ENCODE measurements around the gene USP26.
"Not testable (repeated sequence)": the region's sequence is repeated elsewhere in the genome, so short reads cannot be mapped to it uniquely, and the experiment has no call there.

USP26 gene

GRCh38 chrX:133083899-133084298, 13.0 kb downstream of the USP26 start:
- no peak for DNase-seq (ENCODE audit: low read depth)
- no peak overlapping the region for H3K4me3 ChIP-seq (ENCODE audit: low read length)
- TF ChIP-seq, protein P1, sequence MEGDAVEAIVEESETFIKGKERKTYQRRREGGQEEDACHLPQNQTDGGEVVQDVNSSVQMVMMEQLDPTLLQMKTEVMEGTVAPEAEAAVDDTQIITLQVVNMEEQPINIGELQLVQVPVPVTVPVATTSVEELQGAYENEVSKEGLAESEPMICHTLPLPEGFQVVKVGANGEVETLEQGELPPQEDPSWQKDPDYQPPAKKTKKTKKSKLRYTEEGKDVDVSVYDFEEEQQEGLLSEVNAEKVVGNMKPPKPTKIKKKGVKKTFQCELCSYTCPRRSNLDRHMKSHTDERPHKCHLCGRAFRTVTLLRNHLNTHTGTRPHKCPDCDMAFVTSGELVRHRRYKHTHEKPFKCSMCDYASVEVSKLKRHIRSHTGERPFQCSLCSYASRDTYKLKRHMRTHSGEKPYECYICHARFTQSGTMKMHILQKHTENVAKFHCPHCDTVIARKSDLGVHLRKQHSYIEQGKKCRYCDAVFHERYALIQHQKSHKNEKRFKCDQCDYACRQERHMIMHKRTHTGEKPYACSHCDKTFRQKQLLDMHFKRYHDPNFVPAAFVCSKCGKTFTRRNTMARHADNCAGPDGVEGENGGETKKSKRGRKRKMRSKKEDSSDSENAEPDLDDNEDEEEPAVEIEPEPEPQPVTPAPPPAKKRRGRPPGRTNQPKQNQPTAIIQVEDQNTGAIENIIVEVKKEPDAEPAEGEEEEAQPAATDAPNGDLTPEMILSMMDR (conservative IDR thresholded peaks at IDR 0.05; ENCODE audit: low read depth, low read length) = no peak

- H3K4me3 ChIP-seq (ENCODE audit: low read length) = no peak overlapping the region
- no peak for DNase-seq (ENCODE audit: low read depth)
- TF ChIP-seq, protein P1 (conservative IDR thresholded peaks at IDR 0.05; ENCODE audit: low read depth, low read length) = no peak
These were observed 14.9 kb downstream of the USP26 start for GRCh38 chrX:133081990-133082389.

DNA sequence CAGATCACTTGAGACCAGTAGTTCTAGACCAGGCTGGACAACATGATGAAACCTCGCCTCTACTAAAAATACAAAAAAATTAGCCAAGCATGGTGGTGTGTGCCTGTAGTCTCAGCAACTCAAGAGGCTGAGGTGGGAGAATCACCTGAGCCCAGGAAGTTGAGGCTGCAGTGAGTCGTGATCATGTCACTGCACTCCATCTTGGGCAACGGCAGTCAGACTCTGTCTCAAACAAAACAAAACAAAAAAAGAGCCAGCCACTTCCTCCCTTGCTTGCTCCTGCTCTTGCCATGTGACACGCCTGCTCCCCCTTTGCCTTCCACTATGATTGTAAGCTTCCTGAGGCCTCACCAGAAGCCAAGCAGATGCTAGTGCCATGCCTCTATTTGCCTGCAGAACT, 19.1 kb downstream of the USP26 start:
- DNase-seq (ENCODE audit: low read depth); H3K4me3 ChIP-seq (ENCODE audit: low read length): not testable (repeated sequence)

DNA sequence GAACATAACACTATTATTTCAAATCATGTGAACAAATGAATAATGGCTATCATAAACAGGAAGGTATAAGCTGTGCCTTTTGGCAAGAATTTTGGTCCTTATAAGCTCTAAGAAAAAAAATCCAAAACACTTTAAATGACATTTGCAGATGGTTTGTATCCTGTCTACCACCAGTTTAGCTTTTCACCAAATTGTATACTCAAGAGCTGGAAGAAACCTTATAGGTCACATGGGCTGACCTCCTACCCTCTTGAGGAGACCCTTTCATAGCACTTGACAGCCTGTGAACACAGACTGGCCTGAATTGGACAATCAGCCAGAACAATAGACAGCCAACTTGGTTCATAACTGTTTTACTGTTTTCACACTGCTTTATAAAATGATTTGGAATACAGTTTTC, 24.3 kb downstream of the USP26 start:
- H3K4me3 ChIP-seq (ENCODE audit: low read length) = no peak overlapping the region
- TF ChIP-seq, protein P1 (conservative IDR thresholded peaks at IDR 0.05; ENCODE audit: low read depth, low read length) = no peak
- no peak for DNase-seq (ENCODE audit: low read depth)

DNA sequence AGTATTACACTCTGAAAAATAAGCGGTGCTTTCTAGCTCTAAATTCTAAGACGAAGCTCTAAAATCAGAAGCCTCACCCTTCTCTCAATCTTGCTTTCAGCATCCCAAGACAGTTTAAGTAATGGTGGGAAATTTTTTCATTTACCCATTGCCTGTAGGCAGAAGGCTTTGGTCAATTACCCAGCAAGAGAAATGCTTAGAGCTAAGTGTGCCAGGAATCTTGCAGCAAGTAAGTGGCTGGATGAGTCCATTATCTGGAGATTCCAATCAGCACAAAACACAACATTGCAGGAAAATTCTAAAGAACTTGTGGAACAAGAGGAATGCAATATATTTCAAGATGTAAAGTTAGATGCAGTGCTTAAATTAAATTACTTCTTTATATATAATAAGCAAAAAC, 28.4 kb downstream of the USP26 start:
- TF ChIP-seq, protein P1 (conservative IDR thresholded peaks at IDR 0.05; ENCODE audit: low read depth, low read length) = no peak
- DNase-seq (ENCODE audit: low read depth) = no peak
- H3K4me3 ChIP-seq (ENCODE audit: low read length) = no peak overlapping the region

- no peak for DNase-seq (ENCODE audit: low read depth)
- TF ChIP-seq, protein P1 (conservative IDR thresholded peaks at IDR 0.05; ENCODE audit: low read depth, low read length) = no peak
- no peak overlapping the region for H3K4me3 ChIP-seq (ENCODE audit: low read length)
These were observed 40.6 kb downstream of the USP26 start for GRCh38 chrX:133056341-133056740.

DNA sequence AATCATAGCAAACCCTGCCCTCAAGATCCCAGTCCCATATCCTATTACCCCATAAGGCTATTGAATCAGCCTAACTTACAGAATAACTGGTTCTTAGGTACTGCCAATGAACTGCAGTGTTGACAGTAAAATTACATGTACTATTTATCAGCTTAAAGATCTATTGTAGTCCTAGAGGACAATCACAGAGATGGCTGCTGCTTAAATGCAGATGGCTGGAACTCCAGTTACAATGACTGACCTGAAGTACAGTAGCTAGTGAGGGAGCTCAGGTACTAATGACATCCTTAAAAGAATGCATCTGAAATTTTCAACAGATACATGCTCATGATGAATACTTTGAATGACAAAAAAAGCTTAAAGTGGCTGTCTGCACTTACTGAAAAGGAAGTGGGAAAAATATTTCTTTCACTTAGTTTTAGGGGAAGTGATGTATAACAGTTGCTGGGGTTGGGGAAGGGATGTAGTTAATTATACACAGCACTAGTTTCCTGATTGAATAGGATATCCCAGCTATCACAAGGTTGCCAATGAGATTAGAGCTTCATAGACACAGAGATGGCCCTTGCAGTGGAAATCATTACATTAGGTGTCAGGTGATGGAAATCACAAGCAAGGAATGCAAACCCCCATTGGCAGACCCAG, 42.0 kb downstream of the USP26 start:
- TF ChIP-seq, protein P1 (conservative IDR thresholded peaks at IDR 0.05; ENCODE audit: low read depth, low read length) = no peak
- DNase-seq (ENCODE audit: low read depth) = no peak
- no peak overlapping the region for H3K4me3 ChIP-seq (ENCODE audit: low read length)
